ENCODE results near the gene ELMO2.
A peak's percentile ranks its signal among the peaks of the same experiment; 100 is the strongest.

Gene ELMO2

GRCh38 chr20:46367234-46367633 lies 39.2 kb downstream of the ELMO2 start:
- DNase-seq (ENCODE audit: low read depth, low spot score): no peak

GRCh38 chr20:46366826-46367225 lies 39.6 kb downstream of the ELMO2 start:
- DNase-seq (ENCODE audit: low read depth, low spot score): no peak

DNA sequence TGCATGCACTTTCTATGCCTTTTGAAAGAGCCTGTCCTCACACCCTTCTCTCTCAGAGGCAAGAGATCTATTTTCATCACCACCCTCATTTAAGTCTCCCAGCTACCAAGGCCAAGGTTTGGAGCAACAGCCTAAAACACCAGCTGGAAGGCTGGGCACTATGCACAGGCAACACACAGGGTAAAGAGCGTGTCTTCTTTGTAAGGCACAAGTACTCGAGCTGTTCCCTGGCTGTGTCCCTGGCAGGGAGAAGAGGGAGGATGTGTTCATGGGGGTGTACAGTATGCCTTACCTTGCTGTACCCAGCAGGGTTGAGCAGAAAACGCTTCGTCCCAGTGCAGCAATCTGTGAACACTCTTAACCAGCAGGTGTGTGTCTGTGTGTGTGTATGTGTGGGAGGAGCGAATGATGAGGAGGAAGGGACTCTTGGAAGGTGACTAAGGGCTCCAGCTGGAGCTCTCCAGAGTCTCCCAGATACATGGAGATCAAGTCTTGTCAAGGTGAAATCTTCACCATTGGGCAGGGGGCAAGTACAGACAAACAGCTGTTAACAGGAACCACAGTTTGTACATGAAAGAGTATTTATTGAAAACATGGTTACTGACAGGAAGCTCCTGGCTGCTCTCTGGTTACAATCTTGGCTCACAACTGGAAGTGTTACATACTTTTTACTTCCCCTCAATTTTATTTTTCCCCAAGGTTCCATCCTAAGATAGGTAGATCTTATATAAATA lies 40.8 kb downstream of the ELMO2 start:
- no peak for DNase-seq (ENCODE audit: low read depth, low spot score)

- DNase-seq (ENCODE audit: low read depth, low spot score): no peak
These were observed 41.5 kb downstream of the ELMO2 start for GRCh38 chr20:46364670-46365486.

DNA sequence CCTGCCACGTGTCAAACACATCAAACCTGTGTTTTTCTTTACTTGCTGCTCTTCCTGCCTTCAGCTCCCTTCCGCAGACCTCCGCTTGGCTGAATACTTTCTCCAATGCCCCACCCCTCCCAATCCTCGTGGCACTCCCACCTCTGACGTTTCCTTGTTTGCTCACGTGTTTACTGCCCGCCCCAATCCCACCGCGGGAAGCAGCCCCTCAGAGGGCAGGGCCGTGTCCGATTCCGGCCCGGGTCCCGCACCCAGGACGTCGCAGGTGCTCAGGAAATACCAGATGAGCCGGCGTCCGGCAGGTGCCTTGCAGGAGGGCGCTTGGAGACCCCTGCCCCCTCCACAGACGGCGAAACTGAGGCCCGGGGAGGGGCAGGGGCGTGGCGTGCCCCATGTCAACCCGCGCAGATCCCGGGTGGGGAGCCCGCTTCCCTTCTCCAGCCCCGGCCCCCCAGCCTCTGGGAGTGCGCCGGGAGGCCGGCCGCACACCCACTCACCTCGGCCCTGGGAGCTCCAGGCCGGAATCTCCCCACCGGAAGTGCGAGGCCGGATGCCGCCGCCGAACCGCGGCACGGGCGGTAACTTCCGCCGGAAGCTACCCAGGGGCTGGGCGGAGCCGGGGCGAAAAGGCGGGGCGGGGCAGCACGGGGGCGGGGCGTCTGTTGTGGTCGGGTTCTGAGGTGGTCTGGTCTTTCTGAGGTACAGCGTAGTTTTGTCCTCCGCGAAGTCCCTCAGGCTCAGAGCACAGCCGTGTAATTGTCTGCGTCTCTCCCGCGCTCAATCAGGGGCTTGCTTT lies 42.3 kb downstream of the ELMO2 start:
- DNase-seq (ENCODE audit: low read depth, low spot score): peak; percentile 67

GRCh38 chr20:46362921-46363867 lies 43.2 kb downstream of the ELMO2 start:
- DNase-seq (ENCODE audit: low read depth, low spot score): no peak

DNA sequence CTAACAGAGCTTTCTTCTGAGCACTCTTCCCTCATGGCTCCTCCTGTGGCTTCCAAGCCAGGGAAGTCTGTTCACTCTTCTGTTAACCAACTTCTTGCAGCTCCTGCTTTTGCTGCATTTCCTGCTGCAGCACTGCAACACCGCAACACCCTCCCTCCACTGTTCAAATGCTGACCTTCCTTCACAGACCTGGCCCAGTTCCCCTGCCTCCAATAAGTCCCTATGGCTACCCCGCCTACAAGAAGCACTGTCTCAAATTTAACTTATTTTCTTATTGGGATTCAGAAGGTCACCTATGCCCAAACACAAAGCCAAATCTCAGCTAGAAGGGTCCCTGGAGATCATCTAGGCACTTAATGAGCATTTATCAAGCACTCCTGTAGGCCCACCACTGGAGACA lies 44.6 kb downstream of the ELMO2 start:
- DNase-seq (ENCODE audit: low read depth, low spot score): no peak

- no peak for DNase-seq (ENCODE audit: low read depth, low spot score)
These were observed 45.0 kb downstream of the ELMO2 start for GRCh38 chr20:46361381-46361780.

DNA sequence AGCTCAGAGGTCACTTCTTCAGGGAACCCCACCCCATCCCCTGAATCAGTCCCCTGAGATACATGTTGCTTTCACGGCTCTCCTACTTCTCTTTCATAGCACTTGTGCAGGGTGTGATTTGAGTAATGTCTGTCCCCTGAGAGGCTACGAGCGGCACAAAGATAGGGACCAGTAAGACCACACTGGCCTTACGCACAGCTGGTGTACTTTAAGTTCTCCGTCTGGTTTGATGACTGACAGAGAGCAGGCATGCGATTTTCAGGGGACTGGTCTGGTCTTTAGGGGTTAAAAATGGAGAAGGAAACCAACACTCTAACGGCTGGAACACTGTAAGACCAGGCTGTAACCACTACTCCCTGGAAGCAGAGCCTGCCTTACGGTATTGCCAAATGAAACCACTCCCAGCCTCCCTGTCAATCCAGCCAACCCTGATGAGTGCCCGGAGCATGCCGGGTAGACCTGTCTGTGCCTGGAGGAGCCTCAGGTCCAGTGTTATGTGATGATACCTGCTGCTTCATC lies 47.1 kb downstream of the ELMO2 start:
- no peak for DNase-seq (ENCODE audit: low read depth, low spot score)

- no peak for DNase-seq (ENCODE audit: low read depth, low spot score)
These were observed 47.9 kb downstream of the ELMO2 start for GRCh38 chr20:46358346-46359058.

- no peak for DNase-seq (ENCODE audit: low read depth, low spot score)
These were observed 49.3 kb downstream of the ELMO2 start for GRCh38 chr20:46357030-46357514.

- no peak for DNase-seq (ENCODE audit: low read depth, low spot score)
These were observed 50.0 kb downstream of the ELMO2 start for GRCh38 chr20:46356195-46357029.

GRCh38 chr20:46355778-46356177 lies 50.6 kb downstream of the ELMO2 start:
- DNase-seq (ENCODE audit: low read depth, low spot score): no peak

DNA sequence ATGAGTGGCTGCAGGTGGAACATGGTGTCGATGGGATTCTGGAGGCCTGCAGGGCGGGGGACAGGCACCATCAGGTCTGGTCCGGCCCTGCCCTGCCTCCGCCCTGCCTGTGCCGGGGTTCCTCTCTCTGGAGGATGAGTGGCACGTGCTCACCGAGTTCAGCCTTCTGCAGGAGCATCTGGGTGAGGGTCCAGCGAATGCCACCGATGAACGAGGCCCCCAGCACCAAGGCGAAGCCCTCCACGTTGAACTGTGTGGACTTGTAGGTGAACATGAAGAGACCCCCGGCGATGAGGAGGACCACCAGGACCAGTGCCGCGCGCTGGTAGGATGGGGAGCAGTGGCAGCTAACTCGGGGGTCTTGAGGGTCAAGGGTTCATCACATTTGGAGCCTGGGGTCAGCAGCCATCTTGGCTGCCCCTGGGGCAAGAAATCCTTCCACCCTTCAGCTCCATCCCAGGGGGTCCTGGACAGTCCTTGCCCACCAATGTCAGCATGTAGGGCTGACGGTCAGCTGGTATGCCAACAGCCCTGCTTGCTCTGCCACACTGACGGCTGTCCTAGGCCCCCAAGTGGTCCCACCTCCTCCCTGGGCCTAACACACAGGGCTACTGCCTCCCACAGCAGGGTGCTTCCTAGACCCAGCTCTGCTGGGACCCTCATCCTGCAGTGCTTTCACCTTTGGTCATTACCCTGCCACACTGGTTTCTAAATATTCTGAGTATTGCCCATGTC lies 51.3 kb downstream of the ELMO2 start:
- DNase-seq (ENCODE audit: low read depth, low spot score): no peak

- no peak for DNase-seq (ENCODE audit: low read depth, low spot score)
These were observed 52.2 kb downstream of the ELMO2 start for GRCh38 chr20:46354207-46354555.

DNA sequence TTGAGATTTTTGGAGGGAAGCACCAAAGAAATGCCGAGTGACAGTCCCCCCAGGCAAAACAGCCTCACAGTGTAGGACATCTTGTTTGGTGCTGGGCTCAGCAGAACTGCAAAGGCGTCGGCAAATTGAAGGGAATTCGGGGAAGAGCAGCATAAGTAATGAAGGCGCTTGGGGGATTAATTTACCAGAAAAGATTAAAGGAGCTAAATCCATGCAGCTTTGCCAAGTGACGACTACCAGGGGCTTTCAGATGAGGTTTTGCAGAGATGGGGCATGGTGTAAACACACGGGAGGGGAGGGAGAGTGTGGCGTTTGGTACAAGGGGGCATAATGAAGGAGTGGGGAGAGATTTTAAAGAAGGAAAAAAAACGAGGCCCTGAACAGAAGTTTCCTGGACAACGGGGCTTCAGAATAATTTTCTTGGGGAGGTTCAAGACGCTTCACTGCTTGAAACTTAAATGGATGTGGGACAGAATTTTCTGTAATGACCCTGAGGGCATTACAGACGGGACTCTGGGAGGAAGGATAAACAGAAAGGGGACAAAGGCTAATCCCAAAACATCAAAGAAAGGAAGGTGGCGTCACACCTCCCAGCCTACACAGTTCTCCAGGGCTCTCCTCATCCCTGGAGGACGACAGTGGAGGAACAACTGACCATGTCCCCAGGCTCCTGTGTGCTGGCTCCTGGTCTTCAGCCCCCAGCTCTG lies 52.8 kb downstream of the ELMO2 start:
- no peak for DNase-seq (ENCODE audit: low read depth, low spot score)

DNA sequence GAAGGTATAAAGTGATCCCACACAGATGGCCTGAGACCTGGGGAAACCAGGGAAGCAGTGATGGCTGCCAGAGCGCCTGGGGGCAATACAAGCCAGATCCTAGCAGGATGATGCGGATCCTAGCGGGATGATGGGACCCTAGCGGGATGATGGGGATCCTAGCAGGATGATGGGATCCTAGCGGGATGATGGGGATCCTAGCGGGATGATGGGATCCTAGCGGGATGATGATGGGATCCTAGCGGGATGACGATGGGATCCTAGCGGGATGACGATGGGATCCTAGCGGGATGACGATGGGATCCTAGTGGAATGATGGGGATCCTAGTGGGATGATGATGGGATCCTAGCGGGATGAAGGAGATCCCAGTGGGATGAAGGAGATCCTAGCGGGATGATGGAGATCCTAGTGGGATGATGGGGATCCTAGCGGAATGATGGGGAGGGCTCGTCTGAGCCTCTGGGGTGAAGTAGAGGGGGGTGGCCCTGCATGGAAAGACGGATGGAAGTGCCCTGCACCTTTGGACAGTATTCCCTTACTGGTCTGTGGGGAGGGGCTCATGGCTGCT lies 54.0 kb downstream of the ELMO2 start:
- DNase-seq (ENCODE audit: low read depth, low spot score): no peak

Data from brain pericyte (primary cell).